ENCODE measurements around the gene NBL1.

NBL1 gene

GRCh38 chr1:19643602-19644394 is at the start of gene NBL1:
Gene NBL1 (plus strand): TSS chr1:19644311. CDS start chr1:19655031, 10,720 bp downstream.
- peak; percentile 82 for DNase-seq

GRCh38 chr1:19596065-19596713 is 47.9 kb upstream of the NBL1 start:
- no peak for DNase-seq

GRCh38 chr1:19596714-19597495 is 47.2 kb upstream of the NBL1 start:
- peak; percentile 92 for DNase-seq

GRCh38 chr1:19597496-19598309 is 46.4 kb upstream of the NBL1 start:
- DNase-seq, result no peak

DNA sequence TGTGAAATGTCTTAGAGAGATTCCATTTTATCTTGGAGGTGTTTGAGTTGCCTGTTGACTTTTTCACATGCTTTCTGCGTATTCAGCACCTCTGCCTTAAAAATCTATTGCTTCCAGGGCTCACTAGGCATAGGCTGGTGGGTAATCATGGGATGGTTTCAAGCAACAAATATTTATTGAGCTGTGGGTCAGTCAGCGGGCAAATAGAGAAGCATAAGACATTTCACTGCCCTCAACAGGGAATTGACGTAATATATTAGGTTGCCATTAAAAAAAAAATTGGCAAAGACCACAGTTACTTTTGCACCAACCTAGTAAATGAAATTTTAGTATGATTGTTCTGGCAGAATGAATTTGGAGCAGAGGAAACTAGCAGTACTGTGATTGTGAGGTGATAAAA is 44.3 kb upstream of the NBL1 start:
- DNase-seq, result no peak

DNA sequence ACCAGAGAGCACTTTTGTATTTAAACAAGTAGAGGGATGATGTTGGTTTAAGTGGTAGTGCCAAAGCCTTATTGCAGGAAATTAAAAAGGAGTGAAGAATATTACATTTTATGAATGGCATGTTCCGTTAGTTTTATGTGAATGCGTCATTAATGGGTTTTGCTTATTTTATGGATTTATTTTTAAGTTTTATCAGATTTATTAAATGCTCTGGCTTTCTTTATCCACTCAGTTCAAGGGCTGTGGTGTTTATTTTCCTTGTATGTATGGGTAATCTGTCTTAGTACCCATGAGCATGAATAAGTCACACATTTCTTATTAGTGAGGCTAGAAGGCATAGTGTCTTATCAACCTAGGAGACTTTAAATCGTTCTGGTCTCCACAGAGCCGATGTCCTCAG is 41.6 kb upstream of the NBL1 start:
- no peak for DNase-seq

DNA sequence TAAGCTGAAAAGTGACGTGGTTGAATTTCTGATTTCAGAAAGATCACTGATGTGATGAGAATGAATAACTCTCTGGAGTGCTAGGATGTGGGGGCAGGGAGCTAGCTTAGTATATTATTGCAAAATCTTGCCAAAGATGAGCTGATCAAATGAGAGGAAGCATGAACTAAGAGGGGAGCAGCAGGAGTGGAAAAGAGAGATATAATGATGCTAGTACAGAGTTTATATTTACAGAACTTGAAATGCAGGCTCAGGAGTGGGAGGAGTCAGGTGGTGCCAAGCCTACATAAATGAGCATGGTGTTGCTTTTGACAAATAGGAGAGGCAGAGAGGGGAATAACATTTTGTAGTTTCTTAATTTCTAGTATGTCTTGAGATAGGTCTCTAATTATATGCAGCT is 38.1 kb upstream of the NBL1 start:
- DNase-seq, result no peak

DNA sequence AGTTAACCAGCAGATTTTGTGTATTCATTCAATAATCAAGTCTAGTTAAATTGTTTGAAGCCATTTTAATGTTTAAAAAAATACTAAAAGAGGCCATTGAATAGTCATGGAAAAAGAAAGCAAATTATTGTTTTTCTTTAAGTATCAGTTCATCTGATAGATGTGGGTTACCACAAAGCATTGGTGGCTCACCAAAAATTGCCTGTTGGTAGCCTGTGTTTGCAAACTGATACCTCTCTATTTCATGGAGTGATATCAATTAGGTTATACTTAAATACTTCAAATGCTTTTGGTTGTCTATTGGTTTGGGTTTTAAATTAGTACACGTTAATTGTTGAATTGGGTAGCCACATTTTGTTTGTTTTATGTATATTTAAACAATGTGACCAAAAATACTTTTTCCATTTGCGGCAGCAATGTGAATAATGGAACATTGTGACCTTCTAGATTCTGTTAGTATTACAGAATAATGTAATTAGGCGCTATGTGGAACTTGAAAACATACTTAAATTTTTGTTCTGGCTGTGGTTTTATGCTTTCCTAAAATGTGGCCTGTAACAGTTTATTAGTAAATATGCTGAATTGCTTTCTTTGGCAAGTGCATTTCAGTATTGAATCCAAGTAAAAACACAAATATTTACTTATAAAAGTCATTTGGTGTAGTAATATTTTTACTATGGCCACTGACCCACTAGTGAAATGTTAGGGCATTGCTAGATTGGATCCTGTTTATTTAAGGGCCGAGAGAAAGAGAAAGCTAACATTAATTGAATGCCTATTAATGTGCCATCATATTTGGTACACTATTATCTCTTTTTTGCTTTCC is 37.1 kb upstream of the NBL1 start:
- peak; percentile 30 for DNase-seq

DNA sequence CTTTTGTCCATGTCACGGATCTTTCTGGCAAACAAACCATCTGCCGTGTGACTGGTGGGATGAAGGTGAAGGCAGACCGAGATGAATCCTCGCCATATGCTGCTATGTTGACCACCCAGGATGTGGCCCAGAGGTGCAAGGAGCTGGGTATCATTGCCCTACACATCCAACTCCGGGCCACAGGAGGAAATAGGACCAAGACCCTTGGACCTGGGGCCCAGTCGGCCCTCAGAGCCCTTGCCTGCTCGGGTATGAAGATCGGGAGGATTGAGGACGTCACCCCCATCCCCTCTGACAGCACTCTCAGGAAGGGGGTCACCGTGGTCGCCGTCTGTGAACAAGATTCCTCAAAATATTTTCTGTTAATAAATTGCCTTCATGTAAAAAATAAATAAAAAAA is 35.9 kb upstream of the NBL1 start:
- DNase-seq, result no peak

- no peak for DNase-seq
Measured at GRCh38 chr1:19610282-19610981, 33.7 kb upstream of the NBL1 start.

DNA sequence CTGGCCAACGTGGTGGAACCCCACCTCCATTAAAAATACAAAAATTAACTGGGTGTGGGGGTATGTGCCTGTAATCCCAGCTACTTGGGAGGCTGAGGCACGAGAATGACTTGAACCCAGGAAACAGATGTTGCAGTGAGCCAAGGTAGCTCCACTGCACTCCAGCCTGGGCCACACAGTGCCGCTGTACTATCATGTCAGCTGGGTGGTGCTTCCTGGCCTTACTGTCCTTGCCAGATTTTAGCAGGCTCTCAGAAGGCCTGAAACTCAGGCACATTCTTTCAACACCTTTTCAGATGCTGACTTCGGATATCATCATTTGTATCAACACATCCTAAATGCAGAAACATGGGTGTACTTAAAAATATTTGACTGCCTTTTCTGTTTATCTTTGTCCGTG is 31.6 kb upstream of the NBL1 start:
- no peak for DNase-seq

- no peak for DNase-seq
Measured at GRCh38 chr1:19613171-19613703, 30.9 kb upstream of the NBL1 start.

GRCh38 chr1:19615438-19615837 is 28.7 kb upstream of the NBL1 start:
- DNase-seq, result no peak

- no peak for DNase-seq
Measured at GRCh38 chr1:19616489-19616888, 27.6 kb upstream of the NBL1 start.

DNA sequence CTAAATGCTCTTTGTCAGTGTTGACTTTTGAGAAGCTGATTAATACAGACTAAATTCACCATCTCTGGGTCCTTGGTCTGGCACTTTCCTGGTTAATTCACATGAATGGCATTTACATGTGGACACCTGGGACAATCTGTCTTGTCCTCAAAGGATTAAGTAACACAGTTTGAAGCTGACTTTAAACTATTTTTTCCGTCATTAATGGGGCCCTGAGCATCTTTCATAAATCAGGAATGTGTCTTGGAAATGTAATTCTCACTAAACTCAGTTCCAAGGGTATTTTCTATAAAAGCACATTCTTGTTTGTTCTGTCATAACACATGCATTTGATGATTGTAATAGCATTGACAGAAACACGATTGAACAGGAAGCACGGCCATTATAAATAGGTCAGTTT is 26.7 kb upstream of the NBL1 start:
- no peak for DNase-seq

- no peak for DNase-seq
Measured at GRCh38 chr1:19618428-19618827, 25.7 kb upstream of the NBL1 start.

- no peak for DNase-seq
Measured at GRCh38 chr1:19619697-19620384, 24.3 kb upstream of the NBL1 start.

DNA sequence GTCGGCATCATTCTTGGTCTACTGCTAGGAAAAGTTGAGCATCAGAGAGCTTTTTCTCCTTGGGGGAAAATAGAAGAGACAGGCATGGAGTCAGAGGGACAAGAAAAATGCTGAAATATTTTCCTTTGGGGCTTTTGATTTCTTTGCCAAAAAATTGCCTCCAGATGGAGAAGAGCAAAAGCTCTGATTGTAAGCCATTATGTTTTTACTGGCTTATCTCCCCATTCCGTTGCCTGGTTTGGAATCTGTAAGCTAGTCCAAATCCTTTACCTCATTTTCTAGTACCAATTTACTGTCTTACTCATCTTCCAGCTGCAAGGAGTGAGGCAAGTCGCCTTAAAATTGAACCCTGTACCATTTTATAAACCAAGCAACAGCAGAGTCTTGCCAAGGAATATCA is 23.3 kb upstream of the NBL1 start:
- no peak for DNase-seq

DNA sequence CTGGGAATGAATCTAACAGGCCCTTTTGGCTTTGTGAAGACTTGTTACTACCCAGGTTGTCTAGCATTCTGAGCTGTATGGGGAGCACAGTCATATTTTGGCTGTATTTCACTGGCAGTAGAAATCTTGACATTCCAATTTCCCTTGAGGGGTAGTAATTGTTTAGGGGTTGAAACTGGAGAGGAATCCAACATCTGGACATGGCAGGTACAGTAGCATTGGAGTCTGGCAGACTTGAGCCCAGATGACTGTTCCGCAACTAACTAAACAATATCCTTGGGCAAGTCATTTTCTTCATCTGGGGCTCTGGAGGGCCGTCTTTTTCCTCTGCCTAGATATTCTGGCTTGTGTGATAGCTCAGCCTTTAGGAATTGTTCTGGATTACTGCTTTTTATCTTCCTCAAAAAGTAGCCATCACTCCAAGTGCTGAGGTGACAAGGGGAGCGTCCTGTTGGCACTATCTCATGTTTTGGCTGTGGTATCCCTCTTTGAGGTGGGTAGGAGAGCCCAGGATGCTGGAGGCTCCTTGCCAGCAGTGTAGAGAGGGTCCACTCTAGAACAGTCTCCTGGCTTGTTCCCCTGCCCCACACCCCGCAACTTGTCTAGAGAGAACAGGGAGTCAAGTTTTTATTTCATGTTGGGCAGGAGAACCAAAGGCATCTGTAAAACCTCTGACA is 22.7 kb upstream of the NBL1 start:
- no peak for DNase-seq

GRCh38 chr1:19622204-19622603 is 21.9 kb upstream of the NBL1 start:
- DNase-seq, result no peak
